ENCODE measurements around the gene MAST4.

DNA sequence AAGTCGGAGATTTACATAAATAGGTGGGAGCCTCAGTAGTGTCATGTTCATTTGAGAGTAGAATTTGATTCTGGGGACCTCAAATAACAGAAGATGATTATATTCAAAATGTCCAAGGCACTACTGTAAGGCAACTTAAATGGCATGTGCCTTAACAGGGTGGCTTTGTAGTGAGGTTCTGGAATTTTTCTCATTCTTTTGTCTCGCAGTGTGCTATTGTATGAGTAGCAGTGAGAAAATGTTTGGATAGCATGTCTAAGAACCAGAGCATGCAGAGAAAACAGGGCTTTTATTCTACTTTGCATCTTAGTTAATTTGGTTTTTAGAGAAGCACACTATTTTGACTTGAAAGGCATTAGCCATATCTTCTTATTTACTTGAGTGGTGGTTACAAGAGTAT, 25.0 kb downstream of the MAST4 start:
- TF ChIP-seq, protein P1, sequence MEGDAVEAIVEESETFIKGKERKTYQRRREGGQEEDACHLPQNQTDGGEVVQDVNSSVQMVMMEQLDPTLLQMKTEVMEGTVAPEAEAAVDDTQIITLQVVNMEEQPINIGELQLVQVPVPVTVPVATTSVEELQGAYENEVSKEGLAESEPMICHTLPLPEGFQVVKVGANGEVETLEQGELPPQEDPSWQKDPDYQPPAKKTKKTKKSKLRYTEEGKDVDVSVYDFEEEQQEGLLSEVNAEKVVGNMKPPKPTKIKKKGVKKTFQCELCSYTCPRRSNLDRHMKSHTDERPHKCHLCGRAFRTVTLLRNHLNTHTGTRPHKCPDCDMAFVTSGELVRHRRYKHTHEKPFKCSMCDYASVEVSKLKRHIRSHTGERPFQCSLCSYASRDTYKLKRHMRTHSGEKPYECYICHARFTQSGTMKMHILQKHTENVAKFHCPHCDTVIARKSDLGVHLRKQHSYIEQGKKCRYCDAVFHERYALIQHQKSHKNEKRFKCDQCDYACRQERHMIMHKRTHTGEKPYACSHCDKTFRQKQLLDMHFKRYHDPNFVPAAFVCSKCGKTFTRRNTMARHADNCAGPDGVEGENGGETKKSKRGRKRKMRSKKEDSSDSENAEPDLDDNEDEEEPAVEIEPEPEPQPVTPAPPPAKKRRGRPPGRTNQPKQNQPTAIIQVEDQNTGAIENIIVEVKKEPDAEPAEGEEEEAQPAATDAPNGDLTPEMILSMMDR (IDR thresholded peaks at IDR 0.05), result no peak
- TF ChIP-seq POLR2A (IDR thresholded peaks at IDR 0.05), result no peak
- no peak for TF ChIP-seq POLR2AphosphoS5 (IDR thresholded peaks at IDR 0.05)
